ENCODE measurements around the gene RAB40B.
A peak's percentile ranks its signal among the peaks of the same experiment; 100 is the strongest.

The RAB40B gene

DNA sequence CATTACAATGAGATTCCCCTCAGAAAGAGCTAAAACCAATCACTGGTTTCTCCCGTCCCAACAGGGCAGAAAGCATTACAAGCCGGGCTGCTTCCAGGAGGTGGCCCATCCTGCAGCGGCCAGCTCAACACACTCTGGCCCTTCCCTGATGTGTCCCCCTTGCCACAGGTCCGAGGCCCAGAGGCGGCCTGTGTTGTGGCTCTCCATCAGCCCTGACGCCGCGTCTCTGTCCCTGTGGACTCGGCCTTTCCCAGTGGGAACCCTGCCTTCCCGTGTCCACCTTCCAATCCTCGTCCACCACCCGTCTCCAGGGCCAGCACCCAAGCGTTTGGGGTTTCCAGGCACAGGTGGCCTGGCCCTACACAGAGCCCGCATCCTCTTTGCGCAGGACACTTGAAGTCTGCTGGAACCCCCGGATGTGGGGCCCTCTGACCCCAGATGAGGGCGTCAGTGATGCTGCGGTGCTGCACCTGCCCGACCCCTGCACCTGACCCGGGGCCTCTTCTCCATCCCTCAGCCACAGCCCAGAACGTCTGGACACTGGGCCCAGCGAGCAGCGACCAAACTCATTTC lies 21.1 kb downstream of the RAB40B start:
- H3K27ac ChIP-seq (ENCODE audit: low read length): no peak overlapping the region
- H3K27me3 ChIP-seq (ENCODE audit: control insufficient read depth in 1 of 2, insufficient read depth in 2 of 2, low read length in 2 of 2): no peaks in the 10 kb centered on the region
- H3K4me1 ChIP-seq (ENCODE audit: control insufficient read depth, insufficient read depth, low read length): no peaks in the 10 kb centered on the region
- H3K9ac ChIP-seq (ENCODE audit: low read length in 2 of 2): no peak overlapping the region
- peaks cover 0 to 3% of the 10 kb centered on the region in 2 donors for H3K9me3 ChIP-seq (ENCODE audit: control insufficient read depth in 2 of 2, low read length in 2 of 2)
- H3K4me3 ChIP-seq (ENCODE audit: low read length in 2 of 2): no peak overlapping the region
- H3K36me3 ChIP-seq (ENCODE audit: control insufficient read depth in 2 of 2, insufficient read depth in 2 of 2, low read length in 2 of 2): no peaks in the 10 kb centered on the region

DNA sequence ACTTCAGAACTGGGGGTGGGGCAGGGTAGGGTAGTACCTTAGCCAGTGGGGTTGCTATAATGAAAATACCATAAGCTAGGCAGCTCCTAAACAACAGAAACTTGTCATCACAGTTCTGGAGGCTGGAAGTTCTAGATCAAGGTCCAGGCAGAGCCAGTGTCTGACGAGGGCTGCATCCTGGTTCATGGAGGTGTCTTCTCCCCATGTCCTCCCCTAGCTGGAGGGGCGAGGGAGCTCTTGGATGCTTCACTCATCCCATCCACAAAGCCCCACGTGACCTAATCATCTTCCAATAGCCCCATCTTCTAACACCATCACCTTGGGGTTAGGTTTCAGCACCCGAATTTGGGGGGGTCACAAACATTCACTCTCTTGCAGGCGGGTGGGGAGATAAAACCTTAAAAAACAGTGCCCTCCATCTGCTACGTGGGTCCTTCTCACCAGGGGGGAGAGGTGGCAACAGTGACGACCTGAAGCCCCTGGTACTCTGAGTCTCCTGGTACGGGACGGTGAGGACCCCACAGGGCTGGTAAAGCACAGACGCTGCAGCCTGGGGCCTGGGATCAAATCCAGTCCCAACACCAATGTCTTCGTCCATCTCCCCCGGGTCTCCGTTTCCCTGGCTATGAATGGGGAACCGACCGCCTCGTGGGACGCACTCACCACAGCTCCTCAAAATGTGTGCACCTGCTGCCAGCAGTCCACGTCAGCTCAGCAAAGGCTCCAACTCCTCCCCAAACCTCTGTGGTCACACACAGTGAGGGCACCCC lies 22.8 kb downstream of the RAB40B start:
- Histone ChIP-seq H3K9me3 (ENCODE audit: control insufficient read depth in 2 of 2, low read length in 2 of 2) (no peaks in the 10 kb centered on the region), H3K27ac (ENCODE audit: low read length) (no peak overlapping the region), H3K36me3 (ENCODE audit: control insufficient read depth in 2 of 2, insufficient read depth in 2 of 2, low read length in 2 of 2) (no peaks in the 10 kb centered on the region), H3K27me3 (ENCODE audit: control insufficient read depth in 1 of 2, insufficient read depth in 2 of 2, low read length in 2 of 2) (no peaks in the 10 kb centered on the region), H3K9ac (ENCODE audit: low read length in 2 of 2) (no peak overlapping the region), H3K4me3 (ENCODE audit: low read length in 2 of 2) (no peak overlapping the region), H3K4me1 (ENCODE audit: control insufficient read depth, insufficient read depth, low read length) (no peaks in the 10 kb centered on the region)

DNA sequence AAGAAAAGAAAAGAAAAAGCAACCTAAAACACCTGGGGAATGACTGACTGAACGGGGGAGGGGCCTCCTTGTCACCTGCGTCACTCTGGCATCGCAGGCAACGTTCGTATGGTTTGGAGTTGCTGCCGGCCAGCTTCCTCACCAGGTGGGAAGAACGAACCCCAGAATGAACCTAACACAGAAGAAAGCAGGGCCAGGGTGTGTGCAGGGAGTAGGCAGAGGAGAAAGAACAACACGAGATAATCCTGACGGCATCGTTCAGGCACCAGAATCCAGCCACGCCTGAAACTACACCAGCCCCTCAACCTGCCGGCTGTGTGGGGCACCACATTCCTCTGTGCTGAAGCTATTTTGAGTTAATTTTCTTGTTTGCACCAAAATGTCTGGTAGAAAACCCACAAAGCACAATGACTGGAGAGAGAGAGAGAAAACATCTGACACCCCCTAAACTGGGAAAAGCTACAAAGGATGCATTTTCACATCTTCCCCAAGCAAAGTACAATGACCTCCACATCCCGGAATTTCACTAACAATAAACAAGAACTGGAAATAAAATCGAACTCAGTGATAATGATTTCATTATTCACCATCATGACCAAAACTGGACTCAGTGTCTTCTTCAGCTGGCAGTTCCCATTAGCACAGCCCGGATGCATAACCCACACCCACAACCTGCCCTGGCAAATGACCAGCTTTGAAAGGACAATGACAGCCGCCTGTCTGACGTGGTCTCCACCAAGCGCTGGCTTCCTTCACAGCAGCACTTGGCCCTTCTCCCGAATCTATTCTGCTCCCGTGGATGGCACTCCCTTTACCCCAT lies 23.6 kb downstream of the RAB40B start:
- H3K4me1 ChIP-seq (ENCODE audit: control insufficient read depth, insufficient read depth, low read length): no peaks in the 10 kb centered on the region
- no peaks in the 10 kb centered on the region for H3K9me3 ChIP-seq (ENCODE audit: control insufficient read depth in 2 of 2, low read length in 2 of 2)
- H3K9ac ChIP-seq (ENCODE audit: low read length in 2 of 2): no peak overlapping the region
- no peak overlapping the region for H3K4me3 ChIP-seq (ENCODE audit: low read length in 2 of 2)
- H3K27ac ChIP-seq (ENCODE audit: low read length): no peak overlapping the region
- no peaks in the 10 kb centered on the region for H3K36me3 ChIP-seq (ENCODE audit: control insufficient read depth in 2 of 2, insufficient read depth in 2 of 2, low read length in 2 of 2)
- H3K27me3 ChIP-seq (ENCODE audit: control insufficient read depth in 1 of 2, insufficient read depth in 2 of 2, low read length in 2 of 2): no peaks in the 10 kb centered on the region

DNA sequence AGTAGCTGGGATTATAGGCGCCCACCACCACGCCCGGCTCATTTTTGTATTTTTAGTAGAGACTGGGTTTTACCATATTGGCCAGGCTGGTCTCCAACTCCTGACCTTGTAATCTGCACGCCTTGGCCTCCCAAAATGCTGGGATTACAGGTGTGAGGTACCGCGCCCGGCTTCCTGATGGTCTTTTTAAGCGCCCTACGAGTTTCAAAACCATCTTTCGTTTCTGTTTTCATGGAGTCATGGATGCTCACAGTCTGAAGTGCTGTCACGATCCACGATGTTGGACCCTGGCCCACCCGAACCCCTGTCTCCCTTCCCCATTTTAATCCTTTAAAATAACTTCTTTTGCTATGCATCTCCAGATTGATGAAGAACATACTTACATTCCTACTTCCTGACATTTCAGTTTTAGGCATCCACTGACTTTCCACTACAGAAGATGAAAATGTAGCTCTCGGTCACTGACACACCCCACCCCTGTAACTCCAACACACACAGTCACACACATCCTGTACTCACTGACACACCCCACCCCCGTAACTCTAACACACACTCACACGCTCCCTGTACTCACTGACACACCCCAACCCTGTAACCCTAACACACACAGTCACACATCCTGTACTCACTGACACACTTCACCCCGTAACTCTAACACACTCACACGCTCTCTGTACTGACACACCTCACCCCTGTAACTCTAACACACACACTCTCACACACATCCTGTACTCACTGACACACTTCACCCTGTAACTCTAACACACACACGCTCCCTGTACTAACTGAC lies 27.6 kb downstream of the RAB40B start:
- no peak overlapping the region for H3K27ac ChIP-seq (ENCODE audit: low read length)
- no peaks in the 10 kb centered on the region for H3K9me3 ChIP-seq (ENCODE audit: control insufficient read depth in 2 of 2, low read length in 2 of 2)
- no peaks in the 10 kb centered on the region for H3K27me3 ChIP-seq (ENCODE audit: control insufficient read depth in 1 of 2, insufficient read depth in 2 of 2, low read length in 2 of 2)
- no peak overlapping the region for H3K4me3 ChIP-seq (ENCODE audit: low read length in 2 of 2)
- H3K9ac ChIP-seq (ENCODE audit: low read length in 2 of 2): no peak overlapping the region
- no peaks in the 10 kb centered on the region for H3K36me3 ChIP-seq (ENCODE audit: control insufficient read depth in 2 of 2, insufficient read depth in 2 of 2, low read length in 2 of 2)
- H3K4me1 ChIP-seq (ENCODE audit: control insufficient read depth, insufficient read depth, low read length): no peaks in the 10 kb centered on the region

DNA sequence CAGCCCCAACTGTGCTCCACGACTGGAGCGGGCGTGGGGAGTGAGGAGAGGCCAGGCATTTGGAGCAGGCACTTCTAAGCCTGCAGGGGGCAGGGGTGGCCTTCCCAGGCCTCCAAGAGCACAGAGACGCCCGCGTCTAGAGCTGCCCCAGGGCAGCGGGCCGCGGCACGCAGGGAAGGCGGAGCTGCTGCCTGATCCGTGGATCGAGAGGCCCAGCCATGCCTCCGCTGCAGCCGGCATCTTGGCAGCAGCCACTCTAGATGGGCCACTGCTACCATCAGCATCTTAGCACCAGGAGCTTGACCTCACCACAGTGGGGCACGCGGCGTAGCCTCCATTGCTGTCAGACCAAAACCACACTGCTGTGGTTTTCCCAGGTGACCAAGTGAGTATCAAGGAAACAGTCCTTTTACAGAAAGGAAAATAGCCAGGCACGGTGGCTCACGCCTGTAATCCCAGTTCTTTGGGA lies 29.8 kb downstream of the RAB40B start:
- no peak overlapping the region for H3K27ac ChIP-seq (ENCODE audit: low read length)
- no peaks in the 10 kb centered on the region for H3K36me3 ChIP-seq (ENCODE audit: control insufficient read depth in 2 of 2, insufficient read depth in 2 of 2, low read length in 2 of 2)
- H3K9ac ChIP-seq (ENCODE audit: low read length in 2 of 2): peak overlapping the region in 1 of 2 donors; percentile 28
- H3K4me1 ChIP-seq (ENCODE audit: control insufficient read depth, insufficient read depth, low read length): no peaks in the 10 kb centered on the region
- H3K27me3 ChIP-seq (ENCODE audit: control insufficient read depth in 1 of 2, insufficient read depth in 2 of 2, low read length in 2 of 2): no peaks in the 10 kb centered on the region
- no peaks in the 10 kb centered on the region for H3K9me3 ChIP-seq (ENCODE audit: control insufficient read depth in 2 of 2, low read length in 2 of 2)
- no peak overlapping the region for H3K4me3 ChIP-seq (ENCODE audit: low read length in 2 of 2)

DNA sequence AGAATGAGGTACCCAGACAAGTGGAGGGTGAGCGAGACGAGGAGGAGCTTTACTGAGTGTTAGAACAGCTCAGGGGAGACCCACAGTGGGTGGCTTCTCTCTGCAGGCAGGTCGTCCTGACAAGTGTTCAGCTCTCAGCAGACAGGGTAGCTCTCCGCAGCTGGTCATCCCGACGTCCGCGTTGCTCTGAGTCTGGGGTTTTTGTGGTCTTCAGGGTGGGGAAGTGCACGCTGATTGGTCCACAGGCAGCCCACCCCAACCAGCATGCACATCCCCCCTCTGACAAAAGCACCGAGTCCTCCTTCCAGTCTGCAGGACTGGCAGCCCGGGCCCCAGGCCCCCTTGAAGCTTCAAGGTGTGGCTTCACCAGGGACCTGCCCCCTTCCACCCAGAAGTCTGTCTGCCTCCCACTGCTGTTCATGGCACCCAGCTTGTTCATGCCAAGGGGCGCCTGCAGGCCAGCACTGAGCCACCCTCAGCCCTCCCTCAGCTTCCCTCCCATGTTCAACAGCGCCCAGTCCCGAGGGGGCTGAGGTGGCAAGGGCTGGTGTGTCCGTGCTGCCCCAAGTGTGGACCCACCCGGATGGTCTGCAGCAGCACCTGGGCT lies 30.4 kb downstream of the RAB40B start:
- no peak overlapping the region for H3K27ac ChIP-seq (ENCODE audit: low read length)
- H3K27me3 ChIP-seq (ENCODE audit: control insufficient read depth in 1 of 2, insufficient read depth in 2 of 2, low read length in 2 of 2): no peaks in the 10 kb centered on the region

DNA sequence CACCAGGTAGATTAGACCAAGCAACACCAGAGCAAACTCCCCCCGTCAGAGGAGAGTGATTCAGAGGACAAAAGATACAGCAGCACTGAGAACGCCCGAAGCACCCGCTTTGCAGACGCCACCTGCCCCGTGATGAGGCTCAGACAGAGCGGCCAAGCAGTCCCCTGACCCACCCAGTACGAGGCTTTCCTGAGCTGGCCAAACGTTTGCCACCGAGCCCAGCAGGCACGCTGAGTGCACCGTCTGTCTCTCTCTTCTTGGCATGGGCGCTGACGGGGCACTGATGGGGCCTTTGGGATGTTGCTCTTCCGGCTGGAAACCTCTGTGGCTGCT lies 30.9 kb downstream of the RAB40B start:
- H3K27me3 ChIP-seq (ENCODE audit: control insufficient read depth in 1 of 2, insufficient read depth in 2 of 2, low read length in 2 of 2): no peaks in the 10 kb centered on the region
- no peaks in the 10 kb centered on the region for H3K4me1 ChIP-seq (ENCODE audit: control insufficient read depth, insufficient read depth, low read length)
- no peak overlapping the region for H3K9ac ChIP-seq (ENCODE audit: low read length in 2 of 2)
- no peak overlapping the region for H3K27ac ChIP-seq (ENCODE audit: low read length)
- no peak overlapping the region for H3K4me3 ChIP-seq (ENCODE audit: low read length in 2 of 2)
- H3K9me3 ChIP-seq (ENCODE audit: control insufficient read depth in 2 of 2, low read length in 2 of 2): no peaks in the 10 kb centered on the region
- H3K36me3 ChIP-seq (ENCODE audit: control insufficient read depth in 2 of 2, insufficient read depth in 2 of 2, low read length in 2 of 2): no peaks in the 10 kb centered on the region

More for the DNA sequence above, 30.4 kb downstream of the RAB40B start:
- Histone ChIP-seq H3K36me3 (ENCODE audit: control insufficient read depth in 2 of 2, insufficient read depth in 2 of 2, low read length in 2 of 2) (no peaks in the 10 kb centered on the region), H3K4me1 (ENCODE audit: control insufficient read depth, insufficient read depth, low read length) (no peaks in the 10 kb centered on the region), H3K4me3 (ENCODE audit: low read length in 2 of 2) (no peak overlapping the region), H3K9ac (ENCODE audit: low read length in 2 of 2) (no peak overlapping the region), H3K9me3 (ENCODE audit: control insufficient read depth in 2 of 2, low read length in 2 of 2) (no peaks in the 10 kb centered on the region)

DNA sequence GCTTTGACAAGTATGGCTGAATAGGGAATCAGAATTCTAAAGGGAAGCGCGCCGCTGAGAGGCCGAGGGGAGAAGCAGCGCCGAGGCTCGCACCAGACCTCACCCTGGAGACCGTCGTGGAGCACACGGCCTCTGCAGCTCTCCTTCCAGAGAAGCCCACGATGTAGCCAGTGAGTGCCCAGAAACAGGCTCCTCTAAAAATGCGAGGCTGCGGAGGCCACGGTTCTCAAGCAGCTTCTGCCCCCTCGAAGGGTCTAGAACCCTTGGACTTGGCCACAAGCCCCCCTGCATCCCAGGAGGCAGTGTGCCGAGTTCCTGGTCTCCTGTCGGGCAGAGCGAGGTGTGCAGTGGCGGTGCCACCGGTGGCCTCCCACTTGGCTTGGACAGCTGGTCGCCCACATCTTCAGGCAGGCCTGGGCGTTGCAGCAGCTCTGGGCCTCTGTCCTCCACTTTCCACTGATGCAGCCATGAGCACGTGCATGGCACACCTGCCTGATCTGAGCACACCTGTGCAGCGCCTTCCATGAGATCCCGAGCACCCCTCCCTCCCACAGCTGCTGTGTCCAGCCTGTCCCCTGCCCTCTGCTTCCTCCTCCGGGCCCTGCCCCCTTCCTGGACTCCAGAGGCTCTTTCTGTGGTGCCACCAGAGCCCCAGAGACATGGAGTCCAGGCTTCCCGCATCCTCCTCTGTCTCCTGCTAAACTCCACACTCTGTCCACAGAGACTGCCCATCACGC lies 31.4 kb downstream of the RAB40B start:
- Histone ChIP-seq H3K27ac (ENCODE audit: low read length) (no peak overlapping the region), H3K4me3 (ENCODE audit: low read length in 2 of 2) (no peak overlapping the region), H3K27me3 (ENCODE audit: control insufficient read depth in 1 of 2, insufficient read depth in 2 of 2, low read length in 2 of 2) (no peaks in the 10 kb centered on the region), H3K4me1 (ENCODE audit: control insufficient read depth, insufficient read depth, low read length) (no peaks in the 10 kb centered on the region), H3K9me3 (ENCODE audit: control insufficient read depth in 2 of 2, low read length in 2 of 2) (no peaks in the 10 kb centered on the region), H3K36me3 (ENCODE audit: control insufficient read depth in 2 of 2, insufficient read depth in 2 of 2, low read length in 2 of 2) (no peaks in the 10 kb centered on the region), H3K9ac (ENCODE audit: low read length in 2 of 2) (no peak overlapping the region)

DNA sequence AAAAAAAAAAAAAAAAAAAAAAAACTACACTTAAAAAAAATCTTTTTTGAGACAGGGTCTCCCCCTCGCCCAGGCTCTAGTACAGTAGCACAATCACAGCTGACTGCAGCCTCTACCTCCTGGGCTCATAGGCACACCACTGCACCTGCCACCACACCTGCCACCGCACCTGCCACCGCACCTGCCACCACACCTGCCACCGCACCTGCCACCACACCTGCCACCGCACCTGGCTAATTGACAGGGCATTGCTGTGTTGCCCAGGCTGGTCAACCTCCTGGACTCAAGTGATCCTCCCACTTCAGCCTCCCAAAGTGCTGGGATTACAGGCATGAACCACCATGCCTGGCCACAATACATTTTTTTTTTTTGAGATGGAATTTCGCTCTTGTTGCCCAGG lies 32.6 kb downstream of the RAB40B start:
- Histone ChIP-seq H3K4me3 (ENCODE audit: low read length in 2 of 2) (no peak overlapping the region), H3K36me3 (ENCODE audit: control insufficient read depth in 2 of 2, insufficient read depth in 2 of 2, low read length in 2 of 2) (peaks cover 0 to 5% of the 10 kb centered on the region in 2 donors), H3K9ac (ENCODE audit: low read length in 2 of 2) (no peak overlapping the region), H3K27ac (ENCODE audit: low read length) (no peak overlapping the region), H3K27me3 (ENCODE audit: control insufficient read depth in 1 of 2, insufficient read depth in 2 of 2, low read length in 2 of 2) (no peaks in the 10 kb centered on the region), H3K4me1 (ENCODE audit: control insufficient read depth, insufficient read depth, low read length) (no peaks in the 10 kb centered on the region), H3K9me3 (ENCODE audit: control insufficient read depth in 2 of 2, low read length in 2 of 2) (no peaks in the 10 kb centered on the region)
